ENCODE data around the gene PAPPA. TPM values are rescaled to one million over a fixed set of nuclear protein-coding genes. Genes with fewer than 3 reads are reported as not detected.

PAPPA gene
- total RNA-seq, 2 donors from 2014 or later, result 0.09 TPM

- Mint-ChIP-seq H3K9me3 (no peaks in the 10 kb centered on the region), H3K36me3 (ENCODE audit: low read depth) (no peaks in the 10 kb centered on the region), H3K27me3 (ENCODE audit: insufficient read depth) (peaks cover 16% of the 10 kb centered on the region), H3K4me3 (no peak overlapping the region), H3K27ac (no peak overlapping the region), H3K4me1 (peaks cover 9% of the 10 kb centered on the region)
- H3K9me3 ChIP-seq (ENCODE audit: control insufficient read depth, low read length), result no peaks in the 10 kb centered on the region
- H3K36me3 ChIP-seq (ENCODE audit: control insufficient read depth, insufficient read depth, low read length), result no peaks in the 10 kb centered on the region
- TF ChIP-seq CTCF (conservative IDR thresholded peaks at IDR 0.05), result no peak
- H3K27me3 ChIP-seq (ENCODE audit: control insufficient read depth, insufficient read depth, low read length, poor library complexity, severe bottlenecking), result no peaks in the 10 kb centered on the region
- no peak for DNase-seq
- WGBS, 2 experiments (ENCODE audit: insufficient coverage in 1 of 2, insufficient read length in 1 of 2), result 89% methylated on average over 1 of the region's 1 CpG; no CpG with 5 or more reads in 1 of the 2 experiments
- H3K9ac ChIP-seq (ENCODE audit: extremely low read depth, low read length, poor library complexity, severe bottlenecking), result no peak overlapping the region
- H3K4me3 ChIP-seq (ENCODE audit: low read length), result no peak overlapping the region
- H3K4me1 ChIP-seq (ENCODE audit: control insufficient read depth, insufficient read depth, low read length), result peaks cover 7% of the 10 kb centered on the region
- no peak overlapping the region for H3K27ac ChIP-seq (ENCODE audit: low read depth, low read length)
These were observed 64.8 kb downstream of the PAPPA start for GRCh38 chr9:116218399-116218798.

GRCh38 chr9:116219686-116220085, 66.1 kb downstream of the PAPPA start:
- Mint-ChIP-seq H3K4me1 (peaks cover 9% of the 10 kb centered on the region), H3K4me3 (no peak overlapping the region), H3K27ac (no peak overlapping the region), H3K36me3 (ENCODE audit: low read depth) (no peaks in the 10 kb centered on the region), H3K9me3 (no peaks in the 10 kb centered on the region), H3K27me3 (ENCODE audit: insufficient read depth) (peaks cover 17% of the 10 kb centered on the region)
- 93 to 98% methylated on average over 4 to 11 of the region's 11 CpGs for WGBS, 2 experiments (ENCODE audit: insufficient coverage in 1 of 2, insufficient read length in 1 of 2)
- H3K4me1 ChIP-seq (ENCODE audit: control insufficient read depth, insufficient read depth, low read length), result peaks cover 7% of the 10 kb centered on the region
- no peaks in the 10 kb centered on the region for H3K36me3 ChIP-seq (ENCODE audit: control insufficient read depth, insufficient read depth, low read length)
- H3K4me3 ChIP-seq (ENCODE audit: low read length), result no peak overlapping the region
- TF ChIP-seq CTCF (conservative IDR thresholded peaks at IDR 0.05), result no peak
- no peaks in the 10 kb centered on the region for H3K9me3 ChIP-seq (ENCODE audit: control insufficient read depth, low read length)
- H3K27me3 ChIP-seq (ENCODE audit: control insufficient read depth, insufficient read depth, low read length, poor library complexity, severe bottlenecking), result no peaks in the 10 kb centered on the region
- no peak overlapping the region for H3K27ac ChIP-seq (ENCODE audit: low read depth, low read length)
- H3K9ac ChIP-seq (ENCODE audit: extremely low read depth, low read length, poor library complexity, severe bottlenecking), result no peak overlapping the region
- peak; percentile 54 for DNase-seq

- no peaks in the 10 kb centered on the region for H3K36me3 Mint-ChIP-seq (ENCODE audit: low read depth)
- no peak overlapping the region for H3K27ac Mint-ChIP-seq
These were observed 70.3 kb downstream of the PAPPA start for GRCh38 chr9:116223926-116224325.

More at GRCh38 chr9:116223926-116224325, 70.3 kb downstream of the PAPPA start:
- 60 to 80% methylated on average over 2 to 3 of the region's 3 CpGs for WGBS, 2 experiments (ENCODE audit: insufficient coverage in 1 of 2, insufficient read length in 1 of 2)
- no peaks in the 10 kb centered on the region for H3K36me3 ChIP-seq (ENCODE audit: control insufficient read depth, insufficient read depth, low read length)
- H3K9me3 ChIP-seq (ENCODE audit: control insufficient read depth, low read length), result no peaks in the 10 kb centered on the region
- H3K4me3 Mint-ChIP-seq, result no peak overlapping the region
- H3K27ac ChIP-seq (ENCODE audit: low read depth, low read length), result no peak overlapping the region
- H3K4me1 Mint-ChIP-seq, result peaks cover 4% of the 10 kb centered on the region
- H3K9me3 Mint-ChIP-seq, result no peaks in the 10 kb centered on the region
- H3K27me3 ChIP-seq (ENCODE audit: control insufficient read depth, insufficient read depth, low read length, poor library complexity, severe bottlenecking), result no peaks in the 10 kb centered on the region
- no peak for DNase-seq
- no peak overlapping the region for H3K4me3 ChIP-seq (ENCODE audit: low read length)
- peaks cover 5% of the 10 kb centered on the region for H3K4me1 ChIP-seq (ENCODE audit: control insufficient read depth, insufficient read depth, low read length)
- no peak for TF ChIP-seq CTCF (conservative IDR thresholded peaks at IDR 0.05)
- no peak overlapping the region for H3K9ac ChIP-seq (ENCODE audit: extremely low read depth, low read length, poor library complexity, severe bottlenecking)
- peaks cover 21% of the 10 kb centered on the region for H3K27me3 Mint-ChIP-seq (ENCODE audit: insufficient read depth)
